Mucosa of rectum (tissue), 2 donors: ENCODE results near the gene PLK2.

Experiments
- H3K27ac ChIP-seq, 2 donors: one replicate each; pipeline ENCODE4 v1.7.0; 2013; ENCODE audit warnings: inconsistent platforms in 2 of 2, low read depth in 2 of 2, low read length in 2 of 2
- H3K27me3 ChIP-seq, 2 donors: one replicate each; pipeline ENCODE4 v1.7.0; 2013; ENCODE audit warnings: low read length in 2 of 2; ENCODE audit not compliant: control insufficient read depth in 2 of 2, insufficient read depth in 2 of 2
- H3K36me3 ChIP-seq, 2 donors: one replicate each; pipeline ENCODE4 v1.7.0; 2013; ENCODE audit warnings: low read length in 2 of 2; ENCODE audit not compliant: control insufficient read depth in 2 of 2, insufficient read depth in 2 of 2
- H3K4me1 ChIP-seq, 2 donors: one replicate each; pipeline ENCODE4 v1.7.0; 2013; ENCODE audit warnings: low read length in 2 of 2, mild to moderate bottlenecking in 1 of 2; ENCODE audit not compliant: control insufficient read depth in 2 of 2, insufficient read depth in 2 of 2
- H3K4me3 ChIP-seq, 2 donors: one replicate each; pipeline ENCODE4 v1.7.0; 2013; ENCODE audit warnings: low read length in 2 of 2
- H3K9ac ChIP-seq, 2 donors: one replicate each; pipeline ENCODE4 v1.7.0; 2013; ENCODE audit warnings: low read length in 2 of 2, low read depth in 1 of 2, mild to moderate bottlenecking in 1 of 2
- H3K9me3 ChIP-seq, 2 donors: one replicate each; pipeline ENCODE4 v1.7.0; 2013; ENCODE audit warnings: low read length in 2 of 2; ENCODE audit not compliant: control insufficient read depth in 2 of 2
- donor health status: healthy.
- donor health status: Normal muscosa, but diverticular disease.

The PLK2 gene

DNA sequence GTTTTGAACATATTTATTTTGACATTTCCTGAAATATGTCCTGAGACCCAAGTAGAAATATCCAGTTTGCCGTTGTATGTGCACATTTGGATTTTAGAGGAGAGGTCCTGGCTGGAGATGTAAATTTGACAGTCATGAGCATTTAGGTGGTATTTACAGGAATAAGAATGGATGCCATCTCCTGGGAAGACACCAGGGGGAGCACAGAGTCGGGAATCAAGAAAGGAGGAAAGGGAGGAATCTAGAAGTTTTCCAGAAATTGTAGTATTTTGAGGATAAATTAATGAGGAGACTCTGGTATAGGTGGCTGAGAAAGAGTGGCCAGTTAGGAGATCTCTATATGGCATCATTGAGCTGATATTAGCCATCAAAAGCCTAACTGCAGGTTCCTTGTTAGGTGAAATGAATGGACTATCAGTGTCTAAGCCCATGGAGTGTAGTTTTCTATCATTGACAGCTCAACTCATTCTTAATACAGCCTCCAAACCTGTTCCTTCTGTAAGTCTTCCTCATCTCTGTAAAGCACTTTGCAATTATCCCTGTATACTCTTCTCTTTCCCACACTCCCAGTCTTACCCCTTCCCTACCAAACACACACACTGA is 38.6 kb upstream of the PLK2 start:
- Histone ChIP-seq H3K27me3 (no peaks in the 10 kb centered on the region), H3K9me3 (no peaks in the 10 kb centered on the region), H3K27ac (no peak overlapping the region), H3K36me3 (no peaks in the 10 kb centered on the region), H3K4me1 (peaks cover 0 to 4% of the 10 kb centered on the region in 2 donors), H3K9ac (no peak overlapping the region), H3K4me3 (no peak overlapping the region)

DNA sequence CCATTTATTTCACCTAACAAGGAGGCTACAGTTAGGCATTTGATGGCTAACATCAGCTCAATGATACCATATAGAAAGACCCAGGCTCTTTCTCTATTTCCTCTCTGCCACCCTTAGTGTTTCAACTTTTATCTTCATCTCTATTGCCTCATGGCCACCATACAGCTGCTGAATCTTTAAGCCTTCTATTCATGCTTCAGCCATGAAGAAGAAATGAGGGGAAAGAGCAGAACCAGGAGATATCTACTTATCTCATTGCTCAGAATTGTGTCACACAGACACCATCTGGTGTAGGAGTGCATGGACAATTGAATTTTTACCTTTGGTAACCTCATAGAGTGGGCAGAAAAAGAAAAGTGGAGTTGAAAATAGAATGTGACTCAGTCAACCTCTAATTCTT is 38.0 kb upstream of the PLK2 start:
- no peaks in the 10 kb centered on the region for H3K36me3 ChIP-seq
- H3K27me3 ChIP-seq: no peaks in the 10 kb centered on the region
- H3K9me3 ChIP-seq: no peaks in the 10 kb centered on the region
- no peak overlapping the region for H3K9ac ChIP-seq
- H3K27ac ChIP-seq: no peak overlapping the region
- H3K4me3 ChIP-seq: no peak overlapping the region
- peaks cover 0 to 4% of the 10 kb centered on the region in 2 donors for H3K4me1 ChIP-seq

DNA sequence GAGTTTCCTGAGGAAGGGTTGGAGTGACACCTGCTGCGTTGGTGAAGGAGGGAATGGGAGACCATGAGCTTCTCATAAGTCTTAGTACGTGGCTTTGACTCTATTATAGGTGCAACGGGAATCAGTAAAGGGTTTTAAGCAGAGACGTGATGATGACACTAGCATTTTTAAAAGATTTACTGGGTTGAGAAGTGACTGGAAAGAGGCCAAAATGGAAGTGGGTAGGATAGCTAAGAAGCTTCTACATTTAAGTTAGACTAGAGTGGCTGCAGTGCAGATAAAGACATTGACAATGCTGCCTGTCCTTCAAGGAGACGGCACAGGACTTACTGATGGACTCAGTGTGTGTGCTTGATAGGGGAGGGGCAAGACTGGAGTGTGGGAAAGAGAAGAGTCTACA is 37.5 kb upstream of the PLK2 start:
- no peak overlapping the region for H3K4me3 ChIP-seq
- peaks cover 0 to 4% of the 10 kb centered on the region in 2 donors for H3K4me1 ChIP-seq
- H3K27me3 ChIP-seq: no peaks in the 10 kb centered on the region
- H3K9me3 ChIP-seq: no peaks in the 10 kb centered on the region
- no peak overlapping the region for H3K27ac ChIP-seq
- no peak overlapping the region for H3K9ac ChIP-seq
- no peaks in the 10 kb centered on the region for H3K36me3 ChIP-seq

DNA sequence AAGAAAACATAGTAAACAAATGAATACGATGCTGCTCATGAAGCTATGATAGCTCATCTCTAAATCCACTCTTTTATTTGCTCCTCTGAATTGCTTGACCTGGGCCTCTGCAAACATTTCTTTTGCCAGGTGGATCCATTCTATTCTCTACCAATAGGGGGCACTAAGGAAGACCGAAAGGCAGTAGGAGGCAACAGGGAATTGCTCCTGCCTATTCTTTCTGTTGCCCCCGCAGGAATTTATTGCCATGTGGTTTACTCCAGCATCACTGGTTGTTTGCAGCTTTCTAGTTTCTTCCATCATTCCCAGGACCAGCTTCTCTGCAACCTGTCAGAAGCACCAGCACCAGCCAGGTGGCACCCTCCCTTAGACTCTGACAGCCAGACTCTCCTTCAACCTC is 36.6 kb upstream of the PLK2 start:
- no peak overlapping the region for H3K27ac ChIP-seq
- H3K9ac ChIP-seq: no peak overlapping the region
- peaks cover 0 to 2% of the 10 kb centered on the region in 2 donors for H3K4me1 ChIP-seq
- no peaks in the 10 kb centered on the region for H3K27me3 ChIP-seq
- no peaks in the 10 kb centered on the region for H3K9me3 ChIP-seq
- no peaks in the 10 kb centered on the region for H3K36me3 ChIP-seq
- no peak overlapping the region for H3K4me3 ChIP-seq

DNA sequence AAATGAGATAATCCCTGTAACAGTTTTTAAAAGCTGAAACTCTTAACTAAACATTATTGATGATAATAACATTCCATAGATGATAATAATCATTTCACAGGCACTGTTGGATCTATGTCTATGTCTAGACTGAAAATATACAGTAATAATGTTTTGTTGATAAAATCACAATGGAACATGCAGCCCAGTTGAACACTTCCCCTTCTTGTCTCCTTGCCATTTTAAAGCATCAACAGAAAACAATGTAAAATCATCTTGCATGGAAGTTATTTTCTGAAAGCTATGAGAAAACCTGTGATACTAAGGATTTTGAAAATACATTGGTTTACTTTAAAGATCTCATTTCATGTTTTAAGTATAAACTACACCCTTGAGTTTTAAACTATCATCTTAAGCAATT is 33.3 kb upstream of the PLK2 start:
- Histone ChIP-seq H3K27ac (no peak overlapping the region), H3K27me3 (peaks cover 4% of the 10 kb centered on the region in 2 donors), H3K9me3 (no peaks in the 10 kb centered on the region), H3K4me3 (no peak overlapping the region), H3K36me3 (no peaks in the 10 kb centered on the region), H3K9ac (no peak overlapping the region), H3K4me1 (peaks cover 0 to 3% of the 10 kb centered on the region in 2 donors)

DNA sequence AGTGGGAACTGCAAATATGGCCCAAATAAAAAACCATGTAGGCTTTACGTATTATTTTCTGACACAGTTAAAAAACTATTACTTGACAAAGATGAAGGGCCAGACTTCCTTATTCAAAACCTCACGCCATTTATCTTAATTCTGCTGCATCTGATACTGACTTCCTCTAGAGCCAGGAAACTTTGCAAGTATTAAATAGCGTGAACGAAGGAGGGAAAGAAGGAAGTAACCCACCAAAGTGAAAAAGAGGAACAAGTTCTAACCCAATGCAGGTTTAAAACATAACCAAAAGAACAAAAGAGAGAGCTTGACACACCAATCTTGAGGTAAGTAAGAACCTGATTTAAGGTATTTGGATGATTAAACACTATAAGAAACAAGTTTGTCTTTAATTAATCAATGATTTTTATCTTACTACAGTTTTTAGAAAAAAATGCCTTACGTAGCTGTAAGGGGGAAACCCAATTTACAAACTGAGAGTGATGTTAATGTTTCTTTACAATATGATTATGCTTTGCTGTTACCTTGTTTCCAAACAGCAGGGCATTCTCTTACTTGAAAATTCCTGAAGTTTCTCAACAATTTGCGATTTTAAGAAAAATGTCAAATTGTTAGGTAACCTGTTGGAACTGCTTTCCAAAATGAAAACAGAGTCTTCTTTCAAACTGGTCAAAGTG is 31.5 kb upstream of the PLK2 start, which contains the start of gene GAPT:
TSS of gene GAPT (plus strand) at position 220 of the 677 bp plus-strand sequence. CDS start 3,102 bp downstream, outside the sequence.
- H3K27me3 ChIP-seq: peaks cover 4% of the 10 kb centered on the region in 2 donors
- H3K36me3 ChIP-seq: no peaks in the 10 kb centered on the region
- H3K9me3 ChIP-seq: no peaks in the 10 kb centered on the region
- H3K9ac ChIP-seq: no peak within 1 kb of the TSS
- H3K27ac ChIP-seq: peak within 1 kb of the TSS in 1 of 2 donors; percentile 27
- H3K4me1 ChIP-seq: peaks cover 0 to 3% of the 10 kb centered on the region in 2 donors
- peak within 1 kb of the TSS in 1 of 2 donors; percentile 39 for H3K4me3 ChIP-seq

DNA sequence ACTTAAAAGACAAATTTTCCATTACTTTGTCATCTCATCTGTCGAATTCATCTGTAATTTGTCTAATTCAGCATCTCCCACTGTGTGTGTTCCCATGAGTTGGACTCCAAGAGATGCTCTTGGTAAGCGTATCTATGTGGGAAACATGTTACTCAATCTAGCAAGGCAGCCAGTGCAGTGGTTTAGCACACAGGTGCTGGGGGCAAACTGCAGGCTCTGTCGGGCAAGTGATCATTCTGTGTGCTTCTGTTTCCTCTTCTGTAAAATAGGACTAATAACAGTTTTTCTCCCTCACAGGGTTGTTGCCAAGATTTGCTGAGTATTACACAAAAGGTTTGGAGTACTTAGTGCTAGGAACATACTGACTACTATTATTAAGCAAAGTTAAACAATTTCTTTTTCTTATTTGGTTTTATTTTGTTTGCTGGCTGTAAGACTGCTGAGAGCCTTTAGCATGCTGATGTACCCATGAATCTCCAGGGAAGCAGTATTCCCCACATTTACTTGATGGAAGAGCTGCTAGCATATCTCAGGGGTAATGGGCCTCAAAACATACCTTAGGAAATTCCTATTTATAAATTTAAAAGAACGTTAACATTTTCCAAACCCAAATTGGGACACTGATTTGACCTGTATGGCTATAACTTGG is 30.6 kb upstream of the PLK2 start:
- no peaks in the 10 kb centered on the region for H3K36me3 ChIP-seq
- peaks cover 4% of the 10 kb centered on the region in 2 donors for H3K27me3 ChIP-seq
- H3K4me3 ChIP-seq: no peak overlapping the region
- peaks cover 0 to 3% of the 10 kb centered on the region in 2 donors for H3K4me1 ChIP-seq
- no peak overlapping the region for H3K27ac ChIP-seq
- no peaks in the 10 kb centered on the region for H3K9me3 ChIP-seq
- no peak overlapping the region for H3K9ac ChIP-seq

DNA sequence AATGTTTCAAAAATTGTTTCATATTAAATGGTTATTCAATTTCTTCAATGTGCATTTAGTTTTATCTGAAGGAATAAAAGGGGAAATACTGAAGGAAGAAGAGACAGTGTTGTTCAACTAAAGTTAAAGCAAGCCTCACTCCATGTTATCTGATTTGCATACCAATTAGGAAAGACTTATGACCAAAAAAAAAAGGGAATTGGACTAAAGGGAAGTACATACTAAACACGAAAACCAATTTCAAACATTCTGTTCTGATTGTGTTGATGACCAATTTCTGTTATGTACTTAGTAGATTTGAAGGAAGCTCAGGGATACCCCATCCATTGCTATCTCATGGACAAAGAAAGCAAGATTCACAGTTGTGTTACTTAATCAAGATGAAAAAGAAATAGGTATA is 26.4 kb upstream of the PLK2 start:
- no peak overlapping the region for H3K9ac ChIP-seq
- H3K27me3 ChIP-seq: peaks cover 4 to 7% of the 10 kb centered on the region in 2 donors
- H3K9me3 ChIP-seq: no peaks in the 10 kb centered on the region
- no peak overlapping the region for H3K27ac ChIP-seq
- no peak overlapping the region for H3K4me3 ChIP-seq
- H3K4me1 ChIP-seq: peaks cover 0 to 3% of the 10 kb centered on the region in 2 donors
- H3K36me3 ChIP-seq: no peaks in the 10 kb centered on the region

DNA sequence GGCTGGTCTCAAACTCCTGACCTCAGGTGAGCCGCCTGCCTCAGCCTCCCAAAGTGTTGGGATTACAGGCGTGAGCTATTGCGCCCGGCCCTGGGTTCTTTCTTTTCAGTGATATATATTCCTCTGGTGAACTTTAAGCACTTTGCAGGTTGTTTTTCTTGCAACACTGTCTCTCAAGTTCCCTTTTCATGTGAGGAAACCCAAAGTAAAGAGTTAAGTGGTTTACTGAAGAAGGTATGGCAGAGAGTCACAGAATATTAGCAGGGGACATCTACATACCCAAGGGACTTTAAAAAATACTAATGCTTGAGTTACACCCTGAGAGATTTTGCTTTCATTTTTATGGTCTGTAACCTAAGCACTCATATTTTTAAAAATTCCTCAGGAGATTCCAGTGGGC is 24.6 kb upstream of the PLK2 start:
- Histone ChIP-seq H3K4me3 (no peak overlapping the region), H3K27ac (no peak overlapping the region), H3K4me1 (no peaks in the 10 kb centered on the region), H3K9ac (no peak overlapping the region), H3K9me3 (no peaks in the 10 kb centered on the region), H3K27me3 (peaks cover 0 to 3% of the 10 kb centered on the region in 2 donors), H3K36me3 (no peaks in the 10 kb centered on the region)

DNA sequence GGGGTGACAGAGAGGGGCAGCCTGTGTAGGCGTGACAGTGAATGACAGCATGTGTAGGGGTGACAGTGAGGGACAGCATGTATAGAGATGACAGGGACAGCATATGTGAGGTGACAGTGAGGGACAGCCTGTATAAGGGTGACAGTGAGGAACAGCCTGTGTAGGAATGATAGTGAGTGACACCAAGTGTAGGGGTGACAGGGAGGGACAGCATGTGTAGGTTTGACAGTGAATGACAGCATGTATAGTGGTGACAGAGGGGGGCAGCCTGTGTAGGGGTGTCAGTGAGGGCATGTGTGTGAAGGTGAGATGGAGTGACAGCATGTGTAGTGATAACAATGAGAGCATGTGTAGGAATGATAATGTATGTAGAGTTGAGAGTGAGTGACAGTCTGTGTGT is 22.6 kb upstream of the PLK2 start:
- H3K9ac ChIP-seq: no peak overlapping the region
- peaks cover 0 to 3% of the 10 kb centered on the region in 2 donors for H3K27me3 ChIP-seq
- no peaks in the 10 kb centered on the region for H3K36me3 ChIP-seq
- H3K27ac ChIP-seq: no peak overlapping the region
- no peaks in the 10 kb centered on the region for H3K9me3 ChIP-seq
- H3K4me3 ChIP-seq: no peak overlapping the region
- H3K4me1 ChIP-seq: no peaks in the 10 kb centered on the region
